GM23338 (cell line): ENCODE measurements around the gene ZFYVE21. TPM values are rescaled to one million over a fixed set of nuclear protein-coding genes. Genes with fewer than 3 reads are reported as not detected.

Experiments
- ATAC-seq: fragments of 200-7000 bp; cut with Tn5 transposase; 3 replicates; pipeline ENCODE4 v1.9.1; 2020
- DNase-seq: peaks from one replicate; pipeline ENCODE4 v3.0.0-alpha.2; 2015; ENCODE audit warnings: low spot score
- H2AFZ ChIP-seq: fragments of 200-600 bp; sonication (generic); 2 replicates; pipeline ENCODE4 v1.8.0; 2016; ENCODE audit warnings: antibody characterized with exemption, mild to moderate bottlenecking, moderate library complexity
- H3F3A ChIP-seq: fragments of 200-600 bp; sonication (generic); replicated peaks from 2 replicates; pipeline ENCODE4 v1.8.0; 2017; ENCODE audit warnings: antibody characterized with exemption, mixed run types, low read depth
- H3K27ac ChIP-seq: fragments of 200-600 bp; sonication (generic); 2 replicates; pipeline ENCODE4 v1.6.1; 2016; ENCODE audit warnings: low read depth
- H3K27me3 ChIP-seq: fragments of 200-600 bp; sonication (generic); 2 replicates; pipeline ENCODE4 v1.8.0; 2016; ENCODE audit warnings: mild to moderate bottlenecking, mixed run types, moderate library complexity; ENCODE audit not compliant: insufficient read depth
- H3K36me3 ChIP-seq: fragments of 200-600 bp; sonication (generic); 2 replicates; pipeline ENCODE4 v1.8.0; 2016; ENCODE audit warnings: mild to moderate bottlenecking; ENCODE audit not compliant: insufficient read depth
- H3K4me1 ChIP-seq: fragments of 200-600 bp; sonication (generic); 2 replicates; pipeline ENCODE4 v1.8.0; 2016; ENCODE audit warnings: mild to moderate bottlenecking, moderate library complexity; ENCODE audit not compliant: insufficient read depth
- H3K4me2 ChIP-seq: fragments of 200-600 bp; sonication (generic); 2 replicates; pipeline ENCODE4 v1.7.1; 2017; ENCODE audit warnings: mixed run types
- H3K4me3 ChIP-seq: fragments of 200-600 bp; sonication (generic); 2 replicates; pipeline ENCODE4 v1.6.1; 2016; ENCODE audit warnings: mixed run types
- H3K79me2 ChIP-seq: fragments of 200-600 bp; sonication (generic); replicated peaks from 2 replicates; pipeline ENCODE4 v1.8.0; 2017; ENCODE audit warnings: mild to moderate bottlenecking; ENCODE audit not compliant: insufficient read depth
- H3K9me2 ChIP-seq: fragments of 200-600 bp; sonication (generic); 2 replicates; pipeline ENCODE4 v1.8.0; 2017; ENCODE audit not compliant: insufficient read depth
- H4K20me1 ChIP-seq: fragments of 200-600 bp; sonication (generic); replicated peaks from 2 replicates; pipeline ENCODE4 v1.8.0; 2017; ENCODE audit warnings: mild to moderate bottlenecking; ENCODE audit not compliant: insufficient read depth
- H3K27ac Mint-ChIP-seq: 2 replicates; pipeline ENCODE4 v1.8.0; 2020; ENCODE audit warnings: inconsistent platforms, mild to moderate bottlenecking, moderate library complexity, mixed read lengths
- H3K27me3 Mint-ChIP-seq: 3 replicates; pipeline ENCODE4 v1.8.0; 2022; ENCODE audit warnings: low read depth, mild to moderate bottlenecking, moderate library complexity, mixed read lengths, inconsistent platforms; ENCODE audit not compliant: insufficient read depth, poor library complexity
- H3K36me3 Mint-ChIP-seq: 3 replicates; pipeline ENCODE4 v1.8.0; 2021; ENCODE audit warnings: low read depth, mild to moderate bottlenecking, inconsistent platforms, moderate library complexity, mixed read lengths
- H3K4me1 Mint-ChIP-seq: 3 replicates; pipeline ENCODE4 v1.8.0; 2020; ENCODE audit warnings: mild to moderate bottlenecking, inconsistent platforms, mixed read lengths
- H3K4me3 Mint-ChIP-seq: 3 replicates; pipeline ENCODE4 v1.8.0; 2021; ENCODE audit warnings: moderate library complexity, mild to moderate bottlenecking, inconsistent platforms, mixed read lengths
- H3K9me3 Mint-ChIP-seq: 3 replicates; pipeline ENCODE4 v1.8.0; 2020; ENCODE audit warnings: moderate library complexity, mild to moderate bottlenecking, inconsistent platforms, mixed read lengths
- CREB1 ChIP-seq: fragments of 250-450 bp; sonication (Bioruptor Pico); IDR thresholded peaks from 2 replicates; pipeline ENCODE4 v1.5.0; 2020; ENCODE audit warnings: low read depth, mild to moderate bottlenecking, moderate library complexity
- CTCF ChIP-seq, 2 experiments: fragments of 200-600 bp in 1 of 2; sonication (generic) in 1 of 2; conservative IDR thresholded peaks; 2 replicates each; pipeline versions ENCODE4 v1.5.1 to v1.6.1; 2016 to 2017; ENCODE audit warnings: antibody characterized with exemption in 2 of 2, low read depth in 2 of 2, mild to moderate bottlenecking in 2 of 2, moderate library complexity in 1 of 2
- ETS1 ChIP-seq: IDR thresholded peaks from 2 replicates; pipeline ENCODE4 v1.6.1; 2016; ENCODE audit warnings: antibody characterized with exemption
- EZH2 ChIP-seq: fragments of 200-600 bp; sonication (generic); IDR thresholded peaks from one replicate; pipeline ENCODE4 v1.8.0; 2017; ENCODE audit warnings: antibody characterized with exemption, mild to moderate bottlenecking, low read depth; ENCODE audit not compliant: unreplicated experiment
- EZH2phosphoT487 ChIP-seq: fragments of 200-600 bp; sonication (generic); IDR thresholded peaks from one replicate; pipeline ENCODE4 v1.8.1; 2018; ENCODE audit warnings: antibody characterized with exemption; ENCODE audit not compliant: unreplicated experiment
- JUNB ChIP-seq: IDR thresholded peaks from one replicate; pipeline ENCODE4 v1.6.1; 2016; ENCODE audit warnings: antibody characterized with exemption; ENCODE audit not compliant: unreplicated experiment
- NANOG ChIP-seq: IDR thresholded peaks from 2 replicates; pipeline ENCODE4 v1.6.1; 2016; ENCODE audit warnings: antibody characterized with exemption, borderline replicate concordance
- POLR2AphosphoS5 ChIP-seq: IDR thresholded peaks from 2 replicates; pipeline ENCODE4 v1.6.1; 2016; ENCODE audit warnings: antibody characterized with exemption, low read depth
- REST ChIP-seq: IDR thresholded peaks from one replicate; pipeline ENCODE4 v1.6.1; 2018; ENCODE audit warnings: antibody characterized with exemption; ENCODE audit not compliant: unreplicated experiment
- STAT1 ChIP-seq: IDR thresholded peaks from one replicate; pipeline ENCODE4 v1.6.1; 2016; ENCODE audit warnings: antibody characterized with exemption; ENCODE audit not compliant: unreplicated experiment
- ZNF114 ChIP-seq: fragments of 250-450 bp; sonication (Bioruptor Pico); IDR thresholded peaks from 2 replicates; pipeline ENCODE4 v1.5.0; 2020; ENCODE audit warnings: mild to moderate bottlenecking, moderate library complexity
- ZNF331 ChIP-seq: fragments of 250-450 bp; sonication (Bioruptor Pico); IDR thresholded peaks from 2 replicates; pipeline ENCODE4 v1.5.0; 2020; ENCODE audit warnings: low read depth, mild to moderate bottlenecking, moderate library complexity
- ZNF462 ChIP-seq: fragments of 250-450 bp; sonication (Bioruptor Pico); IDR thresholded peaks from 2 replicates; pipeline ENCODE4 v1.5.0; 2020; ENCODE audit warnings: mild to moderate bottlenecking, moderate library complexity
- polyA plus RNA-seq: library from polyadenylated mRNA; unstranded; fragments of >200 nt; fragmentation: Nextera tagmentation; extraction: Ambion mirVana; gene quantifications from 2 replicates; pipeline ENCODE4 v1.2.1, GENCODE V29; 2016
- total RNA-seq: library from RNA; depleted of rRNA; stranded (reverse); fragments of >200 nt; shearing (Covaris generic); gene quantifications from 2 replicates; pipeline ENCODE4 v1.2.3, GENCODE V29; 2014

ZFYVE21 gene
- total and polyA plus RNA-seq, 2 experiments from 2014 or later, result 88.0 to 89.6 TPM

- no peaks in the 10 kb centered on the region for H3K4me1 Mint-ChIP-seq
- peaks cover 13% of the 10 kb centered on the region; the same call in 1 of the 2 replicates for H3F3A ChIP-seq
- no peak overlapping the region for H3K27ac ChIP-seq
- peaks cover 35% of the 10 kb centered on the region for H3K79me2 ChIP-seq
- peaks cover 35% of the 10 kb centered on the region for H4K20me1 ChIP-seq
- H2AFZ ChIP-seq, result no peak overlapping the region
- TF ChIP-seq EZH2 (no peak), ETS1 (no peak), ZNF331 (CRISPR knock-in tag) (no peak), JUNB (no peak), POLR2AphosphoS5 (no peak), CTCF (conservative IDR thresholded peaks at IDR 0.05; ENCODE audit: low read depth in 2 of 2) (no peak), ZNF462 (CRISPR knock-in tag) (no peak), CREB1 (CRISPR knock-in tag) (no peak), REST (no peak), NANOG (no peak), EZH2phosphoT487 (no peak), STAT1 (no peak), ZNF114 (CRISPR knock-in tag) (no peak)
- peaks cover 64% of the 10 kb centered on the region for H3K36me3 Mint-ChIP-seq
- no peak for DNase-seq
- H3K9me3 Mint-ChIP-seq, result no peaks in the 10 kb centered on the region; the same call in 2 of the 3 replicates
- H3K9me2 ChIP-seq, result no peaks in the 10 kb centered on the region
- H3K4me3 ChIP-seq, result no peak overlapping the region
- peaks cover 61% of the 10 kb centered on the region for H3K36me3 ChIP-seq
- no peak overlapping the region for H3K4me3 Mint-ChIP-seq
- no peak overlapping the region for H3K4me2 ChIP-seq
- H3K4me1 ChIP-seq, result no peaks in the 10 kb centered on the region
- no peaks in the 10 kb centered on the region for H3K27me3 ChIP-seq
- peaks cover 10% of the 10 kb centered on the region for H3K27me3 Mint-ChIP-seq
- H3K27ac Mint-ChIP-seq, result no peak overlapping the region
- no peak for ATAC-seq
These were observed 32.5 kb upstream of the ZFYVE21 start for GRCh38 chr14:103683139-103683538.
